ENCODE measurements around the gene DRC3. TPM values are rescaled to one million over a fixed set of nuclear protein-coding genes. Genes with fewer than 3 reads are reported as not detected.

DRC3 gene
- total RNA-seq, 1 experiment from 2014 or later: 2.4 TPM

- no peaks in the 10 kb centered on the region for H3K9me3 ChIP-seq (ENCODE audit: control insufficient read depth in 1 of 2, insufficient read depth in 1 of 2, low read depth in 1 of 2, low read length in 2 of 2)
- ChIA-PET CTCF (no interaction called here), POLR2A (interaction anchor here (0.7 kb wide), 1 partner anchor 14 kb away, joined by 3 read pairs; no protein-coding TSS in a partner anchor), RAD21 (ENCODE audit: low non-redundant PET in 1 of 2, low total read pairs in 2 of 2, uncharacterized antibody in 2 of 2, unreplicated experiment in 2 of 2) (no interaction called here)
- no peak overlapping the region for H3K9ac ChIP-seq (ENCODE audit: low read length)
- TF ChIP-seq FOSL1 (IDR thresholded peaks at IDR 0.05; ENCODE audit: low read depth) (no peak), JUND (IDR thresholded peaks at IDR 0.05) (no peak), CTCF (IDR thresholded peaks at IDR 0.05 in 2 of 3, conservative IDR thresholded peaks at IDR 0.05 in 1 of 3; ENCODE audit: borderline replicate concordance in 1 of 3, insufficient read depth in 1 of 3, low read depth in 2 of 3, low read length in 2 of 3) (peak in 2 of 3 experiments; percentile 39 to 44; a peak in 4 of 6 replicates), SP1 (IDR thresholded peaks at IDR 0.05; ENCODE audit: low read depth) (no peak), TCF7L2 (IDR thresholded peaks at IDR 0.05; ENCODE audit: borderline replicate concordance, extremely low read depth, insufficient read depth, insufficient read length) (no peak), SIN3A (IDR thresholded peaks at IDR 0.05; ENCODE audit: low read depth) (no peak)
- no peak overlapping the region for H2AFZ ChIP-seq (ENCODE audit: low read depth, low read length, poor library complexity, severe bottlenecking)
- no peak overlapping the region for H3K4me2 ChIP-seq (ENCODE audit: low read length)
- no peak overlapping the region for H3K4me3 ChIP-seq (replicated peaks in 1 of 2; ENCODE audit: low read depth in 1 of 2, low read length in 2 of 2)
- DNase-seq (ENCODE audit: low read depth, low spot score) (no peak), ATAC-seq (peak; percentile 71)
- peaks cover 3% of the 10 kb centered on the region; the same call in 1 of the 2 replicates for H3K79me2 ChIP-seq (ENCODE audit: insufficient read depth, low read length)
- H3K36me3 ChIP-seq (ENCODE audit: control insufficient read depth in 1 of 2, insufficient read depth in 2 of 2, low read length in 2 of 2): no peaks in the 10 kb centered on the region
- H3K9me2 ChIP-seq (ENCODE audit: insufficient read depth): no peaks in the 10 kb centered on the region
- H3K27me3 ChIP-seq (ENCODE audit: insufficient read depth, low read length): no peaks in the 10 kb centered on the region
- BruUV-seq (replicated peaks): no TSS peak
- peaks cover 35 to 39% of the 10 kb centered on the region in 2 experiments for H3K4me1 ChIP-seq (ENCODE audit: control insufficient read depth in 1 of 2, insufficient read depth in 2 of 2, low read length in 2 of 2)
- no peak overlapping the region for H3K27ac ChIP-seq (ENCODE audit: low read depth, low read length)
- no peaks in the 10 kb centered on the region for H4K20me1 ChIP-seq (ENCODE audit: insufficient read depth)
- intact Hi-C loops (cut with micrococcal nuclease): no loop called here
Measured at GRCh38 chr17:17952691-17953090, 20.0 kb upstream of the DRC3 start.

GRCh38 chr17:17954079-17954478 lies 18.6 kb upstream of the DRC3 start:
- H3K27ac ChIP-seq (ENCODE audit: low read depth, low read length): no peak overlapping the region
- no peak overlapping the region for H3K4me2 ChIP-seq (ENCODE audit: low read length)
- DNase-seq (ENCODE audit: low read depth, low spot score) (no peak), ATAC-seq (no peak)
- H3K4me3 ChIP-seq (replicated peaks in 1 of 2; ENCODE audit: low read depth in 1 of 2, low read length in 2 of 2): no peak overlapping the region
- intact Hi-C loops (cut with micrococcal nuclease): no loop called here
- peaks cover 39 to 49% of the 10 kb centered on the region in 2 experiments for H3K4me1 ChIP-seq (ENCODE audit: control insufficient read depth in 1 of 2, insufficient read depth in 2 of 2, low read length in 2 of 2)
- no peak overlapping the region for H2AFZ ChIP-seq (ENCODE audit: low read depth, low read length, poor library complexity, severe bottlenecking)
- peaks cover 6% of the 10 kb centered on the region; the same call in 1 of the 2 replicates for H3K79me2 ChIP-seq (ENCODE audit: insufficient read depth, low read length)
- no peaks in the 10 kb centered on the region for H3K9me2 ChIP-seq (ENCODE audit: insufficient read depth)
- no TSS peak for BruUV-seq (replicated peaks)
- CTCF ChIA-PET: no interaction called here
- H3K9ac ChIP-seq (ENCODE audit: low read length): no peak overlapping the region
- POLR2A ChIA-PET: no interaction called here
- H4K20me1 ChIP-seq (ENCODE audit: insufficient read depth): no peaks in the 10 kb centered on the region
- RAD21 ChIA-PET (ENCODE audit: low non-redundant PET in 1 of 2, low total read pairs in 2 of 2, uncharacterized antibody in 2 of 2, unreplicated experiment in 2 of 2): no interaction called here
- no peaks in the 10 kb centered on the region for H3K9me3 ChIP-seq (ENCODE audit: control insufficient read depth in 1 of 2, insufficient read depth in 1 of 2, low read depth in 1 of 2, low read length in 2 of 2)
- H3K27me3 ChIP-seq (ENCODE audit: insufficient read depth, low read length): no peaks in the 10 kb centered on the region
- no peaks in the 10 kb centered on the region for H3K36me3 ChIP-seq (ENCODE audit: control insufficient read depth in 1 of 2, insufficient read depth in 2 of 2, low read length in 2 of 2)
- TF ChIP-seq EZH2phosphoT487 (IDR thresholded peaks at IDR 0.05; ENCODE audit: borderline replicate concordance) (no peak), ELF1 (IDR thresholded peaks at IDR 0.05; ENCODE audit: borderline replicate concordance, low read depth) (no peak), ZBTB33 (IDR thresholded peaks at IDR 0.05; ENCODE audit: extremely low read depth, insufficient replicate concordance, low read length) (no peak), SP1 (IDR thresholded peaks at IDR 0.05; ENCODE audit: low read depth) (no peak), TCF7L2 (IDR thresholded peaks at IDR 0.05; ENCODE audit: borderline replicate concordance, extremely low read depth, insufficient read depth, insufficient read length) (no peak), ZFX (IDR thresholded peaks at IDR 0.05) (no peak), YY1 (IDR thresholded peaks at IDR 0.05; ENCODE audit: extremely low read depth, insufficient replicate concordance, low read depth, low read length) (no peak), REST (IDR thresholded peaks at IDR 0.05; ENCODE audit: low read depth) (no peak)

Measured in HCT116 (cell line).